RPMI8226 (cell line): Measurements from ENCODE around the gene DERL2.

Source experiments
- DNase-seq: peaks from one replicate; pipeline ENCODE4 v3.0.0-alpha.2; 2015

Gene DERL2

DNA sequence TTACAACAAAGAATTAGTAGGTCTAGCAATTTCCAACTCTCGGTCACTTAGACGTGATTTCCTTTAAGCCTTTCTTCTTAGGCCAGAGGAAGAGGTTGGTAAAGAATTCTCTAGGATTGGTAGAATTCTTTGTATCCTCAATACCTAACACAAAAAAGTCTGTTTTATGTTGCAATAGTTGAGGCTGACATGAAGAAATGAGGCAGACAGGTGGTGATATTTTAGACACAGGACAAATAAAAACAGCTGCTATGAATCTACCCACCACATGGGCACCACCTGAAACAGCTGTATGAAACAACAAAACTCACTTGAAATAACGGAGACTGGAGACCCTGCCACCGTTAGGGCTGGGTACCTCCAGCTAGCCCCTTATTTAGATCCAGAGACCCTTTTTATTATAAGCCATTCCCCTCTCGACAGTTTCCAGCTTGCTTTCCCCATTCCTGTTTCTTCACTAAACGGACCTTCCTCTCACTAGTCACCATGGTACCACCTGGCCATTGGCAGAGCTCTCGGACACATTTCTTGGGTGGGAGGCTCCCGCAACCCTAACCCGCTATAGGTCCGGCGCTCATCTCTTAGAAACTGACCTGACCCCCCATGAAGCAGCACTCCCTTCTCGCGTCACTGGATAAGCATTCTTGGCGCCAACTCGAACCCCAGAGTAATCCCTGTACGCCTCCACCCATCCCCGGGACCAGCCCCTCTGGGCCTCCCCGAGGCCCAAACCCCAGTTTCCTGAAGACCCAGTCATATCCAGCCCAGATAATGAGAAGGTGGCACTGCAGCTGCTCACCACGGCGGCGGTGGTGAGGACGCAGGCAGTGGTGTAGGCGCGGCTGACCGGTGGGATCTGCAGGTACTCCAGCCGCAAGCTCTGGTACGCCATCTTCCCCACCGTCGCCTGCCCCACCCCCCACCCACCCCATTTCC is at the start of gene DERL2:
TSS of gene DERL2 (minus strand) at position 909 of the 936 bp plus-strand sequence. CDS start at position 892, 17 bp downstream.
- no peak for DNase-seq

GRCh38 chr17:5535436-5535835 is 49.5 kb upstream of the DERL2 start:
- DNase-seq, result no peak

GRCh38 chr17:5533486-5534315 is 47.7 kb upstream of the DERL2 start:
- no peak for DNase-seq

GRCh38 chr17:5532581-5532980 is 46.6 kb upstream of the DERL2 start:
- DNase-seq, result no peak

GRCh38 chr17:5531085-5531418 is 45.1 kb upstream of the DERL2 start:
- no peak for DNase-seq

- DNase-seq, result no peak
These were observed 44.5 kb upstream of the DERL2 start for GRCh38 chr17:5530265-5531084.

DNA sequence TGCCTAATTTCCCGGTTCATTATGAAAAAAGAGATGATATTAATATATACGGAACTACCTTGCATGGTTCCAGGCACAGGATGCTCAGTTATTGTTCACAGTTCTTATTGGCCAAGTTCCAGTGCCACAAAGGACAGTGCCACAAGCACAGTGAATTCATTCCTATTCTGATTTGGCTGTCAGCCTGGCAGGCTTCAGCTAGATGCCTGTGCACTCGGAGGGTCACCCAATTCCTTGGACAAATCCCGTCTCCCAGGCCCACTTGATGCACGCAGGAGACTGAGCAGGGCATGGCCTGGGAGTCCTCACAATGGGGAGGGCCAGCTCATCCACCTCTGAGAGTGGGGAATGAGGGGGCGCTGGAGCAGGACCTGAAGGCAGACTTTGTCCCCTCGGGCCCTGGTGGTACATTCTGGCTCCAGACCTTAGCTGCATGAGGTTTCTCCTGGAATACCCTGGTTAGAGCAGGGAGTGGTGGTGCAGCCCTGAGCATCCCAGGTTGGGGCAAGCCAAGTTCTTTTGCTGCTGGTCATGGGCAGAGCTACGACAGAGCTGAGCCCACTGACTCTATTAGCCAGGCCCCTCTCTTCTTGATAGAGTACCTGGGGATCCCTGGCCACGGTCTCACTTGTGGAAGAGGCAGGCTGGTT is 41.7 kb upstream of the DERL2 start:
- no peak for DNase-seq

DNA sequence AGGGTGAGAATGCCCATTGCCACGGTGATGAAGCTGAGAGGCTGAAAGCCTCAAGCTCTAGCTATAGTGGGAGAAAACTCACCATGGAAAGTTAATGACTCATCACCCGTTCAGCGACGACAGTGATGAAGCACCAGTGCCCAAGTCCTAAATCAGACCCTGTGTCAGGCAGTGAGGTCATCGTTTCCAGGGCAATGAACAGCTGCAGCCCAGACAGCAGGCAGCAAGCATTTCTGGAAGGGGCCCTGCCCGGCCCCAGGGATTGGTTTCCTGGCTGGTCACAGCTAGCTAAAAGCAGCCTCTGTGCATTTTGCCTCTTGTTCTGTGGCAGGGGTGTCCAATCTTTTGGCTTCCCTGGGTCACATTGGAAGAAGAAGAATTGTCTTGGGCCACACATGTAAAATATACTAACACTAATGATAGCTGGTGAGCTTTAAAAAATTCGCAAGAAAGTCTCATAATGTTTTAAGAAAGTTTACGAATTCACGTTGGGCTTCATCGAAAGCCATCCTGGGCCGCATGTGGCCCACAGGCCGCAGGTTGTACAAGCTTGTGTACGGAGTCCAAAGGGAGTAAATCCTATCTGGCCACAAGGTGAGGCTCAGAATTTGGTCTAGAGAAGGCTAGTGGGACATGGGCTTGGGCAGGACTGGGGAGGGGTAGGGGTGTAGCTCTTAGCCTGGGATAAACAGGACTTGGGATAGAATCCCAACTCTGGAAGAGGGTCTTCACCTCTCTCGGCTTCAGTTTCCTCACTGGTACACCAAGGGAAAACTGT is 41.0 kb upstream of the DERL2 start:
- DNase-seq, result no peak

DNA sequence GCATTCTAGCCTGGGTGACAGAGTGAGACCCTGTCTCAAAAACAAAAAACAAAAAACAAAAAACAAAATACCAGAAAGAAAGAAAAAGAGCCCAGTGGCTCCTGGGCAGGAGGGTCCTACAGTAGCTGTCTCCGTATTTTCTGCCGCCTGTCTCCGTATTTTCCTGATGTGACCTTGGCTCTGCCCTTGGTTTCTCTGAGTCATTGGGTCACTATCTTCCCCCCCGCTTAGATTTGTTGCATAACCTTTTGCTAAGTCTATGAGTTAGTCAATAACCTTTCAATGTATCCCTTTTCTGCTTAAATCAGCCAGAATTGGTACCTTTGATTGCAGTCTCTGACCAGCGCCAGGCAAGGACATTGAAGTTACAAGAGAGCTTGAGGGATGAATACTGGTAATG is 37.3 kb upstream of the DERL2 start:
- no peak for DNase-seq

DNA sequence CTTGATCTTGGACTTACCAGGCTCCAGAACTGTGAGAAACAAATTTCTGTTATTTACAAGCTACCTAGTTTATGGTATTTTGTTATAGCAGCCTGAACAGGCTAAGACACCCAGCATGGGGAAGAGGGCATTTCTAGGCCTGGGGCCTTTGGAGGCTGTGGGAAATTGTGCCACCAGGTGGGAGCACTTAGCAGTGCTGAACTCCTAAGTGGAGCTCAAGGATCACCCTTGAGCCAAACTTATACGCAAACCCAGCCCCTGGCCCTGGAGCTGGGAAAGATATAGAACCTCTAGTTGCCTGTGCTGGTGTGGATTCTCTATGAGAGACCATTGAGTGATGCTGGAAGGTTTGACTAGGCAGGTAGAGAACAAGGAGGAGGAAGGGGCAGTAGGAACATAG is 36.5 kb upstream of the DERL2 start:
- no peak for DNase-seq

- DNase-seq, result no peak
These were observed 30.2 kb upstream of the DERL2 start for GRCh38 chr17:5516060-5516792.

- no peak for DNase-seq
These were observed 29.0 kb upstream of the DERL2 start for GRCh38 chr17:5514976-5515375.

DNA sequence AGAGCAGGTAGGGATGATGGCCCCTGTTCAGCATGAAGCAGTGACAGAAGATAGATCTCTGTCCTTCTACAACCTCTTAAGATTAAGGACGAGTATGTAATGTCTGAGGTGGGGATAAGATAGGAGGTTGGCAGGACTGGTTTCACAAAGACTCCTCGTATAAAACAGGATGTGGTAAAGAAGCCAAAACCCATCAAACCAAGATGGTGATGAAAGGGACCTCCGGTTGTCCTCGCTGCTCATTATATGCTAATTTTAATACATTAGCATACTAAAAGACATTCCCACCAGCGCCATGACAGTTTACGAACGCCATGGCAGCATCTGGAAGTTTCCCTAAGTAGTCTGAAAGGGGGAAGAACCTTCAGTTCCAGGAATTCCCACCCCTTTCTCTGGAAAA is 27.6 kb upstream of the DERL2 start:
- no peak for DNase-seq

GRCh38 chr17:5511401-5512225 is 25.6 kb upstream of the DERL2 start:
- DNase-seq, result no peak

DNA sequence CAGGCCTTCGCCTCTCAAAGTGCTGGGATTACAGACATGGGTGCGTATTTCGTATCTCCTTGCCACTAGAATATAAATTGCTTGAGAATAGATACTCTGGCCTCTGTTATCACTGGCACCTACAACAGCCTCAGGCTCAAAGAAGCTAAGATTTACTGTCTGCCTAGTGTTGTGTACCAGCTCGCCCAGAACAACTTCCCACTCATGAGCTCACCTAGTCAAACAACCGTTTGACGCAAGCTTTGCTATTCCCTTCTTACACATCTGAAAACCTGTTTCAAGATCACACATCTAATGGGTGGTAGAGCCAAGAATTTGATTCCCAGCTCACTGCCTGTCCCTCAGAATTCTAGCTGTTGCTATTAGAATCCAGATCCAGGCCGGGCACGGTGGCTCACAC is 24.8 kb upstream of the DERL2 start:
- no peak for DNase-seq

DNA sequence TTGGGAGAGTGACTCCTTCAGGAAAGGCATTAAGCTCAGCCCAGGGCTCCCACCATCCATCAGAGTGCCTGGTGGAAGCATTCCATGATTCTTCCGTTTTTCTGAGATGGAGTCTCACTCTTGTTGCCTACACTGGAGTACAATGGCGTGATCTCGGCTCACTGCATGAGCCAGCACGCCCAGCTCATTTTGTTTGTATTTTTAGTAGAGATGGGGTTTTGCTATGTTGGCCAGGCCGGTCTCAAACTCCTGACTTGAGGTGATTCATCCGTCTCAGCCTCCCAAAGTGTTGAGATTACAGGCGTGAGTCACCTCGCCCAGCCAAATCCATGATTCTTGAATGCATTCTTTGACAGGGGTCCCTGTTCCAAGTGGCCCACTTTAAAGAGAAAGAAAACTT is 23.5 kb upstream of the DERL2 start:
- DNase-seq, result no peak

- DNase-seq, result no peak
These were observed 22.8 kb upstream of the DERL2 start for GRCh38 chr17:5508810-5509209.

GRCh38 chr17:5506307-5506706 is 20.3 kb upstream of the DERL2 start:
- no peak for DNase-seq

- no peak for DNase-seq
These were observed 16.6 kb upstream of the DERL2 start for GRCh38 chr17:5502552-5502951.

GRCh38 chr17:5501685-5502084 is 15.7 kb upstream of the DERL2 start:
- no peak for DNase-seq
